B cell (primary cell): ENCODE data around the gene MAPK9. TPM values are rescaled to one million over a fixed set of nuclear protein-coding genes. Genes with fewer than 3 reads are reported as not detected.

Experiments
- ATAC-seq: fragments of 200-7000 bp; cut with Tn5 transposase; one replicate; pipeline ENCODE4 v1.10.0; 2021; ENCODE audit warnings: low read depth, mild to moderate bottlenecking, moderate number of reproducible peaks, moderate library complexity
- CTCF ChIA-PET: fragments of 350-600 bp; sonication (Branson Sonifier 250); formaldehyde crosslinking; loops from one replicate; lab custom pipeline; 2021; ENCODE audit warnings: antibody characterized with exemption, inconsistent platforms; lab: Charles Lee
- POLR2A ChIA-PET: fragments of 350-600 bp; sonication (Branson Sonifier 250); formaldehyde crosslinking; loops from one replicate; lab custom pipeline; 2021; ENCODE audit warnings: antibody characterized with exemption; lab: Charles Lee
- DNase-seq: peaks from one replicate; pipeline ENCODE4 v3.0.0; 2013
- H2AFZ ChIP-seq: 2 replicates; pipeline ENCODE4 v1.6.1; 2012; ENCODE audit warnings: mild to moderate bottlenecking, low read depth, low read length; ENCODE audit not compliant: insufficient read depth, poor library complexity, severe bottlenecking
- H3K27ac ChIP-seq, 2 donors: 1 replicate in 1 of 2; 2 replicates in 1 of 2; pipeline ENCODE4 v1.5.1; 2012 to 2013; ENCODE audit warnings: low read length in 2 of 2, mild to moderate bottlenecking in 2 of 2, moderate library complexity in 1 of 2
- H3K27me3 ChIP-seq, 4 experiments: fragments of 200-600 bp in 1 of 4; sonication (generic) in 1 of 4; replicated peaks in 1 of 4; 1 replicate in 2 of 4; 2 replicates in 2 of 4; pipeline versions ENCODE4 v1.6.1 to v1.7.0; 2013 to 2016; ENCODE audit warnings: low read length in 3 of 4, mild to moderate bottlenecking in 2 of 4, mixed read lengths in 1 of 4, moderate library complexity in 1 of 4; ENCODE audit not compliant: insufficient read depth in 4 of 4, control insufficient read depth in 3 of 4; ENCODE audit errors: control extremely low read depth in 1 of 4
- H3K36me3 ChIP-seq, 2 experiments: replicated peaks in 1 of 2; 1 replicate in 1 of 2; 2 replicates in 1 of 2; pipeline versions ENCODE4 v1.6.1 to v1.7.1; 2013; ENCODE audit warnings: low read length in 1 of 2; ENCODE audit not compliant: insufficient read depth in 2 of 2, control insufficient read depth in 1 of 2; ENCODE audit errors: control extremely low read depth in 1 of 2, extremely low read depth in 1 of 2
- H3K4me1 ChIP-seq, 2 donors: fragments of 200-600 bp in 1 of 2; sonication (generic) in 1 of 2; 1 replicate in 1 of 2; 2 replicates in 1 of 2; pipeline versions ENCODE4 v1.5.1 to v1.6.1; 2013 to 2017; ENCODE audit warnings: low read length in 2 of 2; ENCODE audit not compliant: control insufficient read depth in 2 of 2, insufficient read depth in 2 of 2
- H3K4me2 ChIP-seq: replicated peaks from 2 replicates; pipeline ENCODE3; 2012; ENCODE audit warnings: mild to moderate bottlenecking, low read depth, low read length; ENCODE audit not compliant: poor library complexity, severe bottlenecking
- H3K4me3 ChIP-seq, 5 experiments: fragments of 200-600 bp in 1 of 5; sonication (generic) in 1 of 5; 1 replicate in 3 of 5; 2 replicates in 2 of 5; pipeline versions ENCODE4 v1.5.1 to v1.7.0; 2011 to 2016; ENCODE audit warnings: low read length in 4 of 5, mild to moderate bottlenecking in 4 of 5, low read depth in 2 of 5, control low read depth in 1 of 5, moderate library complexity in 1 of 5; ENCODE audit not compliant: insufficient read depth in 1 of 5; ENCODE audit errors: control extremely low read depth in 1 of 5, extremely low read depth in 1 of 5
- H3K79me2 ChIP-seq: fragments of 200-600 bp; sonication (generic); one replicate; pipeline ENCODE4 v1.6.0; 2016; ENCODE audit warnings: low read length; ENCODE audit not compliant: control insufficient read depth, insufficient read depth
- H3K9ac ChIP-seq: fragments of 200-600 bp; sonication (generic); 2 replicates; pipeline ENCODE4 v1.6.1; 2017; ENCODE audit warnings: mild to moderate bottlenecking, low read length, moderate library complexity
- H3K9me3 ChIP-seq, 3 donors: one replicate each; pipeline versions ENCODE4 v1.6.1 to v1.7.1; 2013; ENCODE audit warnings: low read length in 2 of 3; ENCODE audit not compliant: control insufficient read depth in 2 of 3, insufficient read depth in 1 of 3; ENCODE audit errors: control extremely low read depth in 1 of 3
- H4K20me1 ChIP-seq: 2 replicates; pipeline ENCODE4 v1.6.0; 2012; ENCODE audit warnings: mild to moderate bottlenecking, low read length; ENCODE audit not compliant: insufficient read depth, control insufficient read depth, poor library complexity, severe bottlenecking
- H3K27ac Mint-ChIP-seq: one replicate; pipeline ENCODE4 v1.8.0; 2021; ENCODE audit warnings: mixed read lengths
- H3K27me3 Mint-ChIP-seq: one replicate; pipeline ENCODE4 v1.8.0; 2021; ENCODE audit warnings: mixed read lengths
- H3K4me1 Mint-ChIP-seq: one replicate; pipeline ENCODE4 v1.8.0; 2021; ENCODE audit warnings: mixed read lengths
- H3K4me3 Mint-ChIP-seq: one replicate; pipeline ENCODE4 v1.8.0; 2021; ENCODE audit warnings: mixed read lengths
- H3K9me3 Mint-ChIP-seq: one replicate; pipeline ENCODE4 v1.8.0; 2022; ENCODE audit warnings: mixed read lengths; ENCODE audit not compliant: insufficient read depth
- EZH2 ChIP-seq: IDR thresholded peaks from 2 replicates; pipeline ENCODE4 v1.6.1; 2012; ENCODE audit warnings: borderline replicate concordance, low read depth, mild to moderate bottlenecking, moderate library complexity, low read length; ENCODE audit not compliant: insufficient read depth, poor library complexity, severe bottlenecking
- WGBS: methylation state at CpG from one replicate; pipeline ENCODE4 v1.1.5; 2013; ENCODE audit warnings: missing lambda C conversion rate; ENCODE audit not compliant: insufficient coverage; 5-methylcytosine and 5-hydroxymethylcytosine counted together
- intact Hi-C: fragments of 100-400 bp; cut with micrococcal nuclease; formaldehyde crosslinking; loops from one replicate; pipeline ENCODE4 v1.10.0; 2022
- polyA plus RNA-seq: library from polyadenylated mRNA; depleted of rRNA; stranded (reverse); fragments of >200 nt; gene quantifications from 2 replicates; pipeline ENCODE4 v1.2.3, GENCODE V29; 2012
- total RNA-seq, 2 donors: library from RNA; stranded (reverse); fragments of 120-200 nt in 1 of 2; gene quantifications; 1 replicate in 1 of 2; 2 replicates in 1 of 2; pipeline versions ENCODE4 v1.2.3 to v1.2.4, GENCODE V29; 2013 to 2022
- TF ChIP-seq, protein P1 (sequence below): fragments of 200-600 bp; IDR thresholded peaks from one replicate; pipeline ENCODE4 v1.8.0; 2022; ENCODE audit warnings: antibody characterized with exemption, mild to moderate bottlenecking

Gene MAPK9
- total and polyA plus RNA-seq, 2 donors (not counting 1 experiment from before 2014, with no cell fraction given): 19.7 to 40.4 TPM

DNA sequence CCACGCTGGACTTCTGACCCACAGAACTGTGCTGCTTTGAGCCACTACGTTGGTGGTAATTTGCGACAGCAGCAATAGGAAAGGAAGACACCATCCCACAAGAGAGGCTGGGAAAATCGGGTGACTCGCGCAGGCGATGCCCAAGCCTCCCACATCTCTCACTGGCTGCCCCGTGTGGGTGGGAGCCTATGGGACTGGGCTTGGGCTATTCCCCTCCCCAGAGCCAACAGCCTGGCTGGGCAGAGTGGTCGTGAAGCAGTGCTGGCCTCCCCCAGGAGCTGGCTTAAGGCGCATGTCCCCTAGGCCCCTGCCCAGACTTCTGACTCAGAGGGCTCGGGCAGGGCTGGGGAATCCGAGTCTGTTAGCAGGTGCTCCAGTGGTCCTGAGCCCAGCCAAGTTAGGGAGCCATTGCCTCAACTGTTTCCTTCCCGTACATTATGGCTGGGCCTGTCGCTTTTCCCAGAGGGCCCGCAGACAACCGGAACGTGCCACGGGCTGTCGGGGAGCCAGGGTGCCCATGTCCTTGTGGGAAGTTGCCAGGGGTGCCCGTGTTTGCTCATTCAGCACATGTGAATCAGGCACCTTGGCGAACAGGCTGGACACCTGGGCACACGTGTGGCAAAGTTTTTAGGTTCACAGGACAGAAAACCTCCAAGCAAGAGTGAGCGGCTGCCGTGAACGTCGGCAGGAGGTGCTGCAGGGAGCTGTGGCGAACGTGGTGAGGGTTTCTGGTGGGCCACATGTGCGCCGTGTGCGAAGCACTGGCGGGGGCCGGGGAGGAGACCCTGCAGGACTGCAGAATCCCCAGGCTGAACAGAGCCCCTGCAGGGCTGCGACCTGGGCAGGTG, 75.9 kb downstream of the MAPK9 start:
- H3K27ac ChIP-seq: no peak overlapping the region
- WGBS: 90% methylated on average over 31 of the region's 34 CpGs
- H3K9me3 ChIP-seq: peaks cover 0 to 49% (median 34%) of the 10 kb centered on the region in 3 donors
- H4K20me1 ChIP-seq: no peaks in the 10 kb centered on the region
- intact Hi-C loops: no loop called here
- DNase-seq (no peak), ATAC-seq (no peak)
- no peak overlapping the region for H3K4me2 ChIP-seq
- H3K27me3 ChIP-seq: peaks cover 0 to 3% (median 0%) of the 10 kb centered on the region in 4 experiments
- H3K79me2 ChIP-seq: no peaks in the 10 kb centered on the region
- Mint-ChIP-seq H3K27me3 (peaks cover 5% of the 10 kb centered on the region), H3K9me3 (peaks cover 16% of the 10 kb centered on the region), H3K4me3 (no peak overlapping the region), H3K4me1 (no peaks in the 10 kb centered on the region), H3K27ac (no peak overlapping the region)
- H3K36me3 ChIP-seq: no peaks in the 10 kb centered on the region
- POLR2A ChIA-PET: no interaction called here
- CTCF ChIA-PET: no interaction called here
- no peak overlapping the region for H3K9ac ChIP-seq
- H3K4me3 ChIP-seq: no peak overlapping the region
- no peak overlapping the region for H2AFZ ChIP-seq
- TF ChIP-seq, protein P1, sequence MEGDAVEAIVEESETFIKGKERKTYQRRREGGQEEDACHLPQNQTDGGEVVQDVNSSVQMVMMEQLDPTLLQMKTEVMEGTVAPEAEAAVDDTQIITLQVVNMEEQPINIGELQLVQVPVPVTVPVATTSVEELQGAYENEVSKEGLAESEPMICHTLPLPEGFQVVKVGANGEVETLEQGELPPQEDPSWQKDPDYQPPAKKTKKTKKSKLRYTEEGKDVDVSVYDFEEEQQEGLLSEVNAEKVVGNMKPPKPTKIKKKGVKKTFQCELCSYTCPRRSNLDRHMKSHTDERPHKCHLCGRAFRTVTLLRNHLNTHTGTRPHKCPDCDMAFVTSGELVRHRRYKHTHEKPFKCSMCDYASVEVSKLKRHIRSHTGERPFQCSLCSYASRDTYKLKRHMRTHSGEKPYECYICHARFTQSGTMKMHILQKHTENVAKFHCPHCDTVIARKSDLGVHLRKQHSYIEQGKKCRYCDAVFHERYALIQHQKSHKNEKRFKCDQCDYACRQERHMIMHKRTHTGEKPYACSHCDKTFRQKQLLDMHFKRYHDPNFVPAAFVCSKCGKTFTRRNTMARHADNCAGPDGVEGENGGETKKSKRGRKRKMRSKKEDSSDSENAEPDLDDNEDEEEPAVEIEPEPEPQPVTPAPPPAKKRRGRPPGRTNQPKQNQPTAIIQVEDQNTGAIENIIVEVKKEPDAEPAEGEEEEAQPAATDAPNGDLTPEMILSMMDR: no peak
- TF ChIP-seq EZH2: no peak
- no peaks in the 10 kb centered on the region for H3K4me1 ChIP-seq
